HepG2 (cell line): ENCODE data around the gene DDR1. TPM values are rescaled to one million over a fixed set of nuclear protein-coding genes. Genes with fewer than 3 reads are reported as not detected.

Source experiments
- ATAC-seq: fragments of 200-7000 bp; cut with Tn5 transposase; 3 replicates; pipeline ENCODE4 v1.9.1; 2020; ENCODE audit warnings: mild to moderate bottlenecking, moderate library complexity
- BruUV-seq: library from RNA; stranded (reverse); fragments of 400-500 nt; replicated peaks from 2 replicates; lab custom pipeline; 2021; lab: Mats Ljungman, UMichigan
- CTCF ChIA-PET: fragments of 300-600 bp; formaldehyde crosslinking; extraction: SDS; loops from one replicate; lab custom pipeline; 2021; ENCODE audit warnings: low total read pairs, inconsistent platforms, low intra/inter-chr PET ratio; lab: Yijun Ruan, JAX
- POLR2A ChIA-PET: fragments of 350-600 bp; sonication (Branson Sonifier 250); formaldehyde crosslinking; loops from one replicate; lab custom pipeline; 2020; ENCODE audit warnings: antibody characterized with exemption, inconsistent platforms; lab: Yijun Ruan, JAX
- DNase-seq: peaks from one replicate; pipeline ENCODE4 v3.0.0-alpha.2; 2015; ENCODE audit warnings: low spot score
- FAIRE-seq: peaks from 3 replicates; lab custom pipeline; 2011; peaks lifted over from hg19 to GRCh38; lab: Jason Lieb, UNC
- H2AFZ ChIP-seq: one replicate; pipeline ENCODE4 v1.6.1; 2011; ENCODE audit warnings: low read length, inconsistent platforms
- H3K27ac ChIP-seq: fragments of 300-600 bp; 3 replicates; pipeline ENCODE4 v1.8.0; 2011; ENCODE audit warnings: mixed run types, mild to moderate bottlenecking, mixed read lengths, low read length, inconsistent platforms; ENCODE audit not compliant: insufficient read depth; ENCODE audit errors: extremely low read length
- H3K27me3 ChIP-seq, 2 experiments: fragments of 200-600 bp in 1 of 2; 2 replicates in 1 of 2; 3 replicates in 1 of 2; pipeline versions ENCODE4 v1.6.0 to v1.8.0; 2011; ENCODE audit warnings: low read length in 2 of 2, mild to moderate bottlenecking in 2 of 2, moderate library complexity in 2 of 2, inconsistent platforms in 1 of 2; ENCODE audit not compliant: insufficient read depth in 2 of 2, control insufficient read depth in 1 of 2
- H3K36me3 ChIP-seq, 2 experiments: fragments of 200-600 bp in 1 of 2; replicated peaks in 1 of 2; 2 replicates in 1 of 2; 3 replicates in 1 of 2; pipeline versions ENCODE4 v1.5.1 to v1.8.0; 2011; ENCODE audit warnings: low read length in 2 of 2, inconsistent platforms in 1 of 2; ENCODE audit not compliant: insufficient read depth in 2 of 2, control insufficient read depth in 1 of 2
- H3K4me1 ChIP-seq: 2 replicates; pipeline ENCODE4 v1.5.1; 2012; ENCODE audit warnings: low read length, inconsistent platforms; ENCODE audit not compliant: insufficient read depth
- H3K4me2 ChIP-seq: 2 replicates; pipeline ENCODE4 v1.6.0; 2011; ENCODE audit warnings: low read depth, low read length, inconsistent platforms
- H3K4me3 ChIP-seq, 3 experiments: fragments of 200-600 bp in 1 of 3; sonication (generic), shearing (Covaris generic) in 1 of 3; replicated peaks in 1 of 3; 2 replicates each; pipeline ENCODE4 v1.5.1; 2011 to 2016; ENCODE audit warnings: low read length in 3 of 3, inconsistent platforms in 2 of 3, low read depth in 2 of 3, mild to moderate bottlenecking in 2 of 3, control low read depth in 1 of 3, mixed read lengths in 1 of 3; ENCODE audit not compliant: insufficient read depth in 1 of 3
- H3K79me2 ChIP-seq: one replicate; pipeline ENCODE4 v1.6.1; 2011; ENCODE audit warnings: low read length, inconsistent platforms; ENCODE audit not compliant: insufficient read depth
- H3K9ac ChIP-seq: 2 replicates; pipeline ENCODE4 v1.6.0; 2011; ENCODE audit warnings: mild to moderate bottlenecking, low read depth, low read length, inconsistent platforms; ENCODE audit not compliant: insufficient read depth
- H3K9me3 ChIP-seq: 2 replicates; pipeline ENCODE4 v1.5.1; 2012; ENCODE audit warnings: mild to moderate bottlenecking, low read length
- H4K20me1 ChIP-seq: 2 replicates; pipeline ENCODE4 v1.6.0; 2011; ENCODE audit warnings: inconsistent platforms, mild to moderate bottlenecking, low read length, moderate library complexity; ENCODE audit not compliant: insufficient read depth
- E2F5 ChIP-seq: sonication (generic); formaldehyde crosslinking; conservative IDR thresholded peaks from 2 replicates; pipeline ENCODE4 v1.4.0; 2020; ENCODE audit warnings: missing genetic modification reagents
- GABPA ChIP-seq, 2 experiments: IDR thresholded peaks; 2 replicates each; pipeline ENCODE4 v1.6.1; 2011 to 2016; ENCODE audit warnings: low read depth in 2 of 2, low read length in 1 of 2, missing biosample characterization in 1 of 2, missing genetic modification characterization in 1 of 2
- PTBP1 ChIP-seq: fragments of 200-400 bp; formaldehyde crosslinking; IDR thresholded peaks from 2 replicates; pipeline ENCODE4 v1.6.1; 2018; ENCODE audit warnings: low read length, low read depth; ENCODE audit not compliant: poor library complexity, severe bottlenecking
- SETDB1 ChIP-seq: sonication (generic); formaldehyde crosslinking; IDR thresholded peaks from 2 replicates; pipeline ENCODE4 v1.5.1; 2020; ENCODE audit warnings: missing genetic modification reagents, mild to moderate bottlenecking, borderline replicate concordance
- SIX4 ChIP-seq: sonication (generic); formaldehyde crosslinking; IDR thresholded peaks from 2 replicates; pipeline ENCODE4 v1.4.0; 2020; ENCODE audit warnings: missing genetic modification reagents
- SOX6 ChIP-seq, 2 experiments: fragments of 450-650 bp in 1 of 2; sonication (generic) in 1 of 2; formaldehyde crosslinking in 1 of 2; IDR thresholded peaks; 2 replicates each; pipeline versions ENCODE4 v1.4.0 to v1.6.1; 2017 to 2020; ENCODE audit warnings: antibody characterized with exemption in 1 of 2, mild to moderate bottlenecking in 1 of 2, missing genetic modification reagents in 1 of 2
- TEAD3 ChIP-seq: optimal IDR thresholded peaks from 2 replicates; pipeline ENCODE3; 2016; ENCODE audit warnings: borderline replicate concordance
- YEATS4 ChIP-seq: sonication (generic); formaldehyde crosslinking; IDR thresholded peaks from 2 replicates; pipeline ENCODE4 v1.4.0; 2020; ENCODE audit warnings: missing genetic modification reagents, borderline replicate concordance
- ZFP36L2 ChIP-seq: sonication (generic); formaldehyde crosslinking; IDR thresholded peaks from 2 replicates; pipeline ENCODE4 v1.4.0; 2020; ENCODE audit warnings: missing genetic modification reagents
- ZNF441 ChIP-seq: sonication (generic); formaldehyde crosslinking; IDR thresholded peaks from 2 replicates; pipeline ENCODE4 v1.7.0; 2021; ENCODE audit warnings: missing genetic modification reagents, borderline replicate concordance
- ZNF614 ChIP-seq: IDR thresholded peaks from 2 replicates; pipeline ENCODE4 v1.6.1; 2018; ENCODE audit warnings: missing biosample characterization, missing genetic modification reagents, inconsistent platforms, borderline replicate concordance
- WGBS: methylation state at CpG from one replicate; pipeline ENCODE4 v1.1.6; 2017; ENCODE audit warnings: low lambda C conversion rate; 5-methylcytosine and 5-hydroxymethylcytosine counted together
- in situ Hi-C: cut with HindIII; loops from 2 replicates; pipeline ENCODE4 v1.10.0; 2017; ENCODE audit warnings: low pct_unique_long_range_greater_than_20kb; ENCODE audit not compliant: extremely low pct_ligation_motif_present
- intact Hi-C: fragments of 100-400 bp; cut with micrococcal nuclease; formaldehyde crosslinking; loops from one replicate; pipeline ENCODE4 v1.10.0; 2022; ENCODE audit not compliant: unreplicated experiment
- polyA plus RNA-seq, 8 experiments: library from polyadenylated mRNA; depleted of rRNA in 3 of 8; stranded (reverse) in 7 of 8; unstranded in 1 of 8; fragments of >200 nt; fragmentation: Illumina TruSeq in 4 of 8; extraction: Trizol in 4 of 8; gene quantifications; 2 replicates each; pipeline versions ENCODE4 v1.2.1 to v1.2.3, GENCODE V29; 2011 to 2016; ENCODE audit warnings: low read depth in 4 of 8, missing spikeins in 1 of 8, mixed read lengths in 1 of 8; ENCODE audit not compliant: insufficient read depth in 1 of 8
- total RNA-seq, 5 experiments: library from RNA; depleted of rRNA; stranded (reverse); fragments of >200 nt; fragmentation: Illumina TruSeq; extraction: Trizol; gene quantifications; 2 replicates each; pipeline ENCODE4 v1.2.3, GENCODE V29; 2016; ENCODE audit warnings: low read depth in 1 of 5
- TF ChIP-seq, protein P1 (sequence below): sonication (generic); formaldehyde crosslinking; IDR thresholded peaks from 2 replicates; pipeline ENCODE4 v1.4.0; 2020; ENCODE audit warnings: mild to moderate bottlenecking, missing genetic modification reagents

DDR1 gene
- total and polyA plus RNA-seq, 2 of the 13 experiments (the other 11 are each of a cell fraction or from before 2014, with no cell fraction given), result 16.7 to 20.2 TPM

DNA sequence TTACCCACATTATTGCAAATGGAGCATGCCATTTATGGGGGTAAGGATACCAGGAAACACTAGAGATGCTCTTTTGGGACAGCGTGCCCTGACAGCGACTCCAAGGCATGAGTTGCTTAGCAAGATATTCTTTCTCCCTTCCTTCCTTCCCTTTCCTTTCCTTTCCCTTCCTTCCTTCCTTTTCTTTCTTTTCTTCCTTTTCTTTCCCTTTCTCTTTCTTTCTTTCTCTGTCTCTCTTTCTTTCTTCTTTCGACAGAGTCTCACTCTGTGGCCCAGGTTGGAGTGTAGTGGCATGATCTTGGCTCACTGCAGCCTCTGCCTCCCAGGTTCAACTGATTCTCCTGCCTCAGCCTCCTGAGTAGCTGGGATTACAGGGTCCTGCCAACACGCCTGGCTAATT, 59.7 kb downstream of the DDR1 start:
- Histone ChIP-seq H3K36me3 (no peaks in the 10 kb centered on the region), H3K79me2 (no peaks in the 10 kb centered on the region), H3K27me3 (peaks cover 0 to 30% of the 10 kb centered on the region in 2 experiments; a peak in 4 of 5 replicates), H4K20me1 (no peaks in the 10 kb centered on the region), H3K27ac (no peak overlapping the region), H3K4me3 (no peak overlapping the region), H3K9me3 (no peaks in the 10 kb centered on the region), H3K4me2 (no peak overlapping the region), H3K4me1 (peaks cover 18% of the 10 kb centered on the region), H3K9ac (no peak overlapping the region)
- ChIA-PET CTCF (no interaction called here), POLR2A (no interaction called here)
- ATAC-seq (no peak), DNase-seq (no peak), FAIRE-seq (no peak)
- WGBS, result 53% methylated on average over 4 of the region's 4 CpGs
- intact Hi-C loops (no loop called here), in situ Hi-C loops (no loop called here)
- BruUV-seq, result no TSS peak
- 0 out of 2 replicates have a peak, but pooled peaks have one; percentile 42 for TF ChIP-seq SOX6 (IDR thresholded peaks at IDR 0.05)
- TF ChIP-seq SOX6 (CRISPR knock-in tag; IDR thresholded peaks at IDR 0.05), result no peak
- TF ChIP-seq, protein P1, sequence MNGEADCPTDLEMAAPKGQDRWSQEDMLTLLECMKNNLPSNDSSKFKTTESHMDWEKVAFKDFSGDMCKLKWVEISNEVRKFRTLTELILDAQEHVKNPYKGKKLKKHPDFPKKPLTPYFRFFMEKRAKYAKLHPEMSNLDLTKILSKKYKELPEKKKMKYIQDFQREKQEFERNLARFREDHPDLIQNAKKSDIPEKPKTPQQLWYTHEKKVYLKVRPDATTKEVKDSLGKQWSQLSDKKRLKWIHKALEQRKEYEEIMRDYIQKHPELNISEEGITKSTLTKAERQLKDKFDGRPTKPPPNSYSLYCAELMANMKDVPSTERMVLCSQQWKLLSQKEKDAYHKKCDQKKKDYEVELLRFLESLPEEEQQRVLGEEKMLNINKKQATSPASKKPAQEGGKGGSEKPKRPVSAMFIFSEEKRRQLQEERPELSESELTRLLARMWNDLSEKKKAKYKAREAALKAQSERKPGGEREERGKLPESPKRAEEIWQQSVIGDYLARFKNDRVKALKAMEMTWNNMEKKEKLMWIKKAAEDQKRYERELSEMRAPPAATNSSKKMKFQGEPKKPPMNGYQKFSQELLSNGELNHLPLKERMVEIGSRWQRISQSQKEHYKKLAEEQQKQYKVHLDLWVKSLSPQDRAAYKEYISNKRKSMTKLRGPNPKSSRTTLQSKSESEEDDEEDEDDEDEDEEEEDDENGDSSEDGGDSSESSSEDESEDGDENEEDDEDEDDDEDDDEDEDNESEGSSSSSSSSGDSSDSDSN (CRISPR knock-in tag), result no peak
- no peak for TF ChIP-seq GABPA (IDR thresholded peaks at IDR 0.05; ENCODE audit: low read depth, low read length)
- no peak for TF ChIP-seq GABPA (CRISPR knock-in tag; IDR thresholded peaks at IDR 0.05; ENCODE audit: low read depth)
- TF ChIP-seq, all 625 proteins: peak for 1
- no peak overlapping the region for H2AFZ ChIP-seq

GRCh38 chr6:30945281-30945680, 61.0 kb downstream of the DDR1 start:
- no peak for TF ChIP-seq TEAD3
- no peak for TF ChIP-seq ZNF614 (CRISPR knock-in tag)
- no peak for TF ChIP-seq YEATS4 (CRISPR knock-in tag)
- TF ChIP-seq SETDB1 (CRISPR knock-in tag), result no peak
- TF ChIP-seq SIX4 (CRISPR knock-in tag), result no peak
- no peak for TF ChIP-seq PTBP1
- no peak for TF ChIP-seq ZFP36L2 (CRISPR knock-in tag)
- no peak for TF ChIP-seq ZNF441 (CRISPR knock-in tag)
- no peak for TF ChIP-seq E2F5 (CRISPR knock-in tag)
- in situ Hi-C loops, result no loop called here
- Histone ChIP-seq H3K9ac (no peak overlapping the region), H4K20me1 (no peaks in the 10 kb centered on the region), H3K36me3 (no peaks in the 10 kb centered on the region), H3K4me2 (no peak overlapping the region), H3K27ac (no peak overlapping the region), H3K4me3 (no peak overlapping the region), H3K9me3 (no peaks in the 10 kb centered on the region), H3K79me2 (no peaks in the 10 kb centered on the region), H3K4me1 (peaks cover 13% of the 10 kb centered on the region), H3K27me3 (peaks cover 0 to 20% of the 10 kb centered on the region in 2 experiments; a peak in 4 of 5 replicates), H2AFZ (no peak overlapping the region)
- intact Hi-C loops, result no loop called here
- ATAC-seq (no peak), DNase-seq (no peak), FAIRE-seq (no peak)
- ChIA-PET CTCF (no interaction called here), POLR2A (no interaction called here)
- no TSS peak for BruUV-seq
- WGBS, result 28% methylated on average over 5 of the region's 5 CpGs
